ENCODE results near the gene PRDM15.

GRCh38 chr21:41919666-41920398 is 40.7 kb upstream of the PRDM15 start:
- TF ChIP-seq CTCF (IDR thresholded peaks at IDR 0.05) (no peak), POLR2AphosphoS5 (IDR thresholded peaks at IDR 0.05; ENCODE audit: low read depth, low read length) (no peak), SIN3A (IDR thresholded peaks at IDR 0.05; ENCODE audit: borderline replicate concordance, insufficient read depth, low read depth, low read length) (no peak)
